ENCODE data around the gene RAB33A.

GRCh38 chrX:130136496-130136895 is 35.3 kb upstream of the RAB33A start:
- TF ChIP-seq CTCF (IDR thresholded peaks at IDR 0.05) (no peak), POLR2A (IDR thresholded peaks at IDR 0.05) (no peak)

Data from body of pancreas (tissue), 4 donors.